ENCODE results near the gene NUCKS1.

The NUCKS1 gene

GRCh38 chr1:205770618-205771017 lies 20.6 kb upstream of the NUCKS1 start:
- H3K27ac ChIP-seq (ENCODE audit: low read length), result no peak overlapping the region

GRCh38 chr1:205769641-205770365 lies 19.8 kb upstream of the NUCKS1 start:
- Histone ChIP-seq H3K27me3 (ENCODE audit: control insufficient read depth in 1 of 2, insufficient read depth in 2 of 2, low read length in 2 of 2) (no peaks in the 10 kb centered on the region), H3K9me3 (ENCODE audit: control insufficient read depth in 2 of 2, low read length in 2 of 2) (no peaks in the 10 kb centered on the region), H3K4me3 (ENCODE audit: low read length in 2 of 2) (no peak overlapping the region), H3K36me3 (ENCODE audit: control insufficient read depth in 2 of 2, insufficient read depth in 2 of 2, low read length in 2 of 2) (peaks cover 0 to 3% of the 10 kb centered on the region in 2 donors), H3K9ac (ENCODE audit: low read length in 2 of 2) (no peak overlapping the region), H3K27ac (ENCODE audit: low read length) (no peak overlapping the region), H3K4me1 (ENCODE audit: control insufficient read depth, insufficient read depth, low read length) (peaks cover 14% of the 10 kb centered on the region)

More at GRCh38 chr1:205770618-205771017, 20.6 kb upstream of the NUCKS1 start:
- H3K4me3 ChIP-seq (ENCODE audit: low read length in 2 of 2), result no peak overlapping the region
- H3K4me1 ChIP-seq (ENCODE audit: control insufficient read depth, insufficient read depth, low read length), result peaks cover 16% of the 10 kb centered on the region
- no peak overlapping the region for H3K9ac ChIP-seq (ENCODE audit: low read length in 2 of 2)
- peaks cover 0 to 3% of the 10 kb centered on the region in 2 donors for H3K36me3 ChIP-seq (ENCODE audit: control insufficient read depth in 2 of 2, insufficient read depth in 2 of 2, low read length in 2 of 2)
- H3K9me3 ChIP-seq (ENCODE audit: control insufficient read depth in 2 of 2, low read length in 2 of 2), result no peaks in the 10 kb centered on the region
- H3K27me3 ChIP-seq (ENCODE audit: control insufficient read depth in 1 of 2, insufficient read depth in 2 of 2, low read length in 2 of 2), result no peaks in the 10 kb centered on the region

GRCh38 chr1:205767248-205767647 lies 17.3 kb upstream of the NUCKS1 start:
- no peak overlapping the region for H3K27ac ChIP-seq (ENCODE audit: low read length)
- H3K4me1 ChIP-seq (ENCODE audit: control insufficient read depth, insufficient read depth, low read length), result peaks cover 9% of the 10 kb centered on the region
- H3K9ac ChIP-seq (ENCODE audit: low read length in 2 of 2), result no peak overlapping the region
- no peaks in the 10 kb centered on the region for H3K27me3 ChIP-seq (ENCODE audit: control insufficient read depth in 1 of 2, insufficient read depth in 2 of 2, low read length in 2 of 2)
- no peak overlapping the region for H3K4me3 ChIP-seq (ENCODE audit: low read length in 2 of 2)
- H3K36me3 ChIP-seq (ENCODE audit: control insufficient read depth in 2 of 2, insufficient read depth in 2 of 2, low read length in 2 of 2), result peaks cover 0 to 3% of the 10 kb centered on the region in 2 donors
- H3K9me3 ChIP-seq (ENCODE audit: control insufficient read depth in 2 of 2, low read length in 2 of 2), result no peaks in the 10 kb centered on the region

- Histone ChIP-seq H3K9me3 (ENCODE audit: control insufficient read depth in 2 of 2, low read length in 2 of 2) (no peaks in the 10 kb centered on the region), H3K4me1 (ENCODE audit: control insufficient read depth, insufficient read depth, low read length) (peaks cover 9% of the 10 kb centered on the region), H3K9ac (ENCODE audit: low read length in 2 of 2) (no peak overlapping the region), H3K36me3 (ENCODE audit: control insufficient read depth in 2 of 2, insufficient read depth in 2 of 2, low read length in 2 of 2) (peaks cover 0 to 3% of the 10 kb centered on the region in 2 donors), H3K27me3 (ENCODE audit: control insufficient read depth in 1 of 2, insufficient read depth in 2 of 2, low read length in 2 of 2) (no peaks in the 10 kb centered on the region), H3K4me3 (ENCODE audit: low read length in 2 of 2) (no peak overlapping the region), H3K27ac (ENCODE audit: low read length) (no peak overlapping the region)
Observed at GRCh38 chr1:205766570-205766969, 16.6 kb upstream of the NUCKS1 start.

- H3K4me3 ChIP-seq (ENCODE audit: low read length in 2 of 2), result no peak overlapping the region
- peaks cover 0 to 3% of the 10 kb centered on the region in 2 donors for H3K36me3 ChIP-seq (ENCODE audit: control insufficient read depth in 2 of 2, insufficient read depth in 2 of 2, low read length in 2 of 2)
- H3K9ac ChIP-seq (ENCODE audit: low read length in 2 of 2), result no peak overlapping the region
- H3K9me3 ChIP-seq (ENCODE audit: control insufficient read depth in 2 of 2, low read length in 2 of 2), result no peaks in the 10 kb centered on the region
- H3K27me3 ChIP-seq (ENCODE audit: control insufficient read depth in 1 of 2, insufficient read depth in 2 of 2, low read length in 2 of 2), result no peaks in the 10 kb centered on the region
- H3K4me1 ChIP-seq (ENCODE audit: control insufficient read depth, insufficient read depth, low read length), result peaks cover 9% of the 10 kb centered on the region
- H3K27ac ChIP-seq (ENCODE audit: low read length), result no peak overlapping the region
Observed at GRCh38 chr1:205766038-205766437, 16.1 kb upstream of the NUCKS1 start.

GRCh38 chr1:205764578-205764977 lies 14.6 kb upstream of the NUCKS1 start:
- no peak overlapping the region for H3K4me3 ChIP-seq (ENCODE audit: low read length in 2 of 2)
- no peaks in the 10 kb centered on the region for H3K27me3 ChIP-seq (ENCODE audit: control insufficient read depth in 1 of 2, insufficient read depth in 2 of 2, low read length in 2 of 2)
- H3K27ac ChIP-seq (ENCODE audit: low read length), result no peak overlapping the region
- no peak overlapping the region for H3K9ac ChIP-seq (ENCODE audit: low read length in 2 of 2)
- peaks cover 2% of the 10 kb centered on the region for H3K4me1 ChIP-seq (ENCODE audit: control insufficient read depth, insufficient read depth, low read length)
- H3K9me3 ChIP-seq (ENCODE audit: control insufficient read depth in 2 of 2, low read length in 2 of 2), result no peaks in the 10 kb centered on the region
- H3K36me3 ChIP-seq (ENCODE audit: control insufficient read depth in 2 of 2, insufficient read depth in 2 of 2, low read length in 2 of 2), result no peaks in the 10 kb centered on the region

GRCh38 chr1:205763980-205764379 lies 14.0 kb upstream of the NUCKS1 start:
- Histone ChIP-seq H3K9me3 (ENCODE audit: control insufficient read depth in 2 of 2, low read length in 2 of 2) (no peaks in the 10 kb centered on the region), H3K27me3 (ENCODE audit: control insufficient read depth in 1 of 2, insufficient read depth in 2 of 2, low read length in 2 of 2) (no peaks in the 10 kb centered on the region), H3K36me3 (ENCODE audit: control insufficient read depth in 2 of 2, insufficient read depth in 2 of 2, low read length in 2 of 2) (no peaks in the 10 kb centered on the region), H3K27ac (ENCODE audit: low read length) (no peak overlapping the region), H3K4me1 (ENCODE audit: control insufficient read depth, insufficient read depth, low read length) (no peaks in the 10 kb centered on the region), H3K4me3 (ENCODE audit: low read length in 2 of 2) (no peak overlapping the region), H3K9ac (ENCODE audit: low read length in 2 of 2) (no peak overlapping the region)

- H3K27ac ChIP-seq (ENCODE audit: low read length), result no peak overlapping the region
- no peak overlapping the region for H3K4me3 ChIP-seq (ENCODE audit: low read length in 2 of 2)
- no peaks in the 10 kb centered on the region for H3K9me3 ChIP-seq (ENCODE audit: control insufficient read depth in 2 of 2, low read length in 2 of 2)
- H3K4me1 ChIP-seq (ENCODE audit: control insufficient read depth, insufficient read depth, low read length), result no peaks in the 10 kb centered on the region
- H3K27me3 ChIP-seq (ENCODE audit: control insufficient read depth in 1 of 2, insufficient read depth in 2 of 2, low read length in 2 of 2), result no peaks in the 10 kb centered on the region
- no peaks in the 10 kb centered on the region for H3K36me3 ChIP-seq (ENCODE audit: control insufficient read depth in 2 of 2, insufficient read depth in 2 of 2, low read length in 2 of 2)
- H3K9ac ChIP-seq (ENCODE audit: low read length in 2 of 2), result no peak overlapping the region
Observed at GRCh38 chr1:205760606-205761005, 10.6 kb upstream of the NUCKS1 start.

GRCh38 chr1:205756552-205756951 lies 6.6 kb upstream of the NUCKS1 start:
- Histone ChIP-seq H3K27me3 (ENCODE audit: control insufficient read depth in 1 of 2, insufficient read depth in 2 of 2, low read length in 2 of 2) (no peaks in the 10 kb centered on the region), H3K9ac (ENCODE audit: low read length in 2 of 2) (no peak overlapping the region), H3K36me3 (ENCODE audit: control insufficient read depth in 2 of 2, insufficient read depth in 2 of 2, low read length in 2 of 2) (no peaks in the 10 kb centered on the region), H3K4me3 (ENCODE audit: low read length in 2 of 2) (no peak overlapping the region), H3K27ac (ENCODE audit: low read length) (no peak overlapping the region), H3K9me3 (ENCODE audit: control insufficient read depth in 2 of 2, low read length in 2 of 2) (no peaks in the 10 kb centered on the region), H3K4me1 (ENCODE audit: control insufficient read depth, insufficient read depth, low read length) (no peaks in the 10 kb centered on the region)

GRCh38 chr1:205754857-205755256 lies 4.9 kb upstream of the NUCKS1 start:
- Histone ChIP-seq H3K9me3 (ENCODE audit: control insufficient read depth in 2 of 2, low read length in 2 of 2) (no peaks in the 10 kb centered on the region), H3K27ac (ENCODE audit: low read length) (no peak overlapping the region), H3K9ac (ENCODE audit: low read length in 2 of 2) (no peak overlapping the region)

GRCh38 chr1:205751036-205751651 lies 1.2 kb upstream of the NUCKS1 start:
- H3K9ac ChIP-seq (ENCODE audit: low read length in 2 of 2), result peak overlapping the region in 1 of 2 donors; percentile 61

More at GRCh38 chr1:205754857-205755256, 4.9 kb upstream of the NUCKS1 start:
- H3K4me1 ChIP-seq (ENCODE audit: control insufficient read depth, insufficient read depth, low read length), result peaks cover 5% of the 10 kb centered on the region
- H3K4me3 ChIP-seq (ENCODE audit: low read length in 2 of 2), result no peak overlapping the region
- H3K36me3 ChIP-seq (ENCODE audit: control insufficient read depth in 2 of 2, insufficient read depth in 2 of 2, low read length in 2 of 2), result no peaks in the 10 kb centered on the region
- H3K27me3 ChIP-seq (ENCODE audit: control insufficient read depth in 1 of 2, insufficient read depth in 2 of 2, low read length in 2 of 2), result no peaks in the 10 kb centered on the region

More at GRCh38 chr1:205751036-205751651, 1.2 kb upstream of the NUCKS1 start:
- H3K36me3 ChIP-seq (ENCODE audit: control insufficient read depth in 2 of 2, insufficient read depth in 2 of 2, low read length in 2 of 2), result no peaks in the 10 kb centered on the region
- H3K27me3 ChIP-seq (ENCODE audit: control insufficient read depth in 1 of 2, insufficient read depth in 2 of 2, low read length in 2 of 2), result no peaks in the 10 kb centered on the region
- peak overlapping the region; percentile 58 to 87 for H3K4me3 ChIP-seq (ENCODE audit: low read length in 2 of 2)
- peaks cover 13% of the 10 kb centered on the region for H3K4me1 ChIP-seq (ENCODE audit: control insufficient read depth, insufficient read depth, low read length)
- no peaks in the 10 kb centered on the region for H3K9me3 ChIP-seq (ENCODE audit: control insufficient read depth in 2 of 2, low read length in 2 of 2)
- H3K27ac ChIP-seq (ENCODE audit: low read length), result no peak overlapping the region

Data from stomach smooth muscle (tissue), 2 donors.